ENCODE data around the gene HSD3B1. TPM values are rescaled to one million over a fixed set of nuclear protein-coding genes. Genes with fewer than 3 reads are reported as not detected.

HSD3B1 gene
- polyA plus RNA-seq, 3 donors, result not detected

GRCh38 chr1:119535381-119535780 lies 28.4 kb downstream of the HSD3B1 start:
- no peaks in the 10 kb centered on the region for H3K79me2 ChIP-seq (ENCODE audit: insufficient read depth, low read length)
- H3K36me3 ChIP-seq (replicated peaks in 1 of 2; ENCODE audit: control insufficient read depth in 1 of 2, insufficient read depth in 2 of 2, low read length in 2 of 2), result no peaks in the 10 kb centered on the region
- Mint-ChIP-seq H3K4me3 (no peak overlapping the region), H3K36me3 (no peaks in the 10 kb centered on the region), H3K27me3 (ENCODE audit: low read depth in 3 of 3) (peaks cover 3 to 8% (median 6%) of the 10 kb centered on the region in 3 donors), H3K9me3 (peaks cover 1 to 12% (median 9%) of the 10 kb centered on the region in 7 donors), H3K27ac (no peak overlapping the region), H3K4me1 (no peaks in the 10 kb centered on the region)
- intact Hi-C loops (cut with micrococcal nuclease), result no loop called here
- DNase-seq, result peak in 1 of 3 donors; percentile 3
- no peaks in the 10 kb centered on the region for H3K27me3 ChIP-seq (ENCODE audit: control insufficient read depth in 2 of 2, insufficient read depth in 2 of 2, low read length in 2 of 2)
- H3K4me3 ChIP-seq (replicated peaks in 1 of 3; ENCODE audit: low read depth in 2 of 3, low read length in 3 of 3), result no peak overlapping the region
- no peak for TF ChIP-seq CTCF (IDR thresholded peaks at IDR 0.05)
- no peaks in the 10 kb centered on the region for H3K4me1 ChIP-seq (ENCODE audit: control insufficient read depth in 1 of 2, insufficient read depth in 2 of 2, low read length in 2 of 2)
- no peak overlapping the region for H2AFZ ChIP-seq (ENCODE audit: insufficient read depth, low read depth, low read length, poor library complexity, severe bottlenecking)
- WGBS (ENCODE audit: insufficient coverage), result no CpG with 5 or more reads among the region's 1 CpG
- no peak overlapping the region for H3K9ac ChIP-seq (ENCODE audit: insufficient read depth, low read length, poor library complexity, severe bottlenecking)
- H3K9me3 ChIP-seq (replicated peaks in 1 of 2; ENCODE audit: control insufficient read depth in 1 of 2, insufficient read depth in 1 of 2, low read length in 2 of 2), result peaks cover 10 to 14% of the 10 kb centered on the region in 2 donors
- H3K27ac ChIP-seq (ENCODE audit: low read depth in 1 of 2, low read length in 2 of 2), result no peak overlapping the region
- H4K20me1 ChIP-seq (ENCODE audit: insufficient read depth, low read length), result no peaks in the 10 kb centered on the region
- H3K4me2 ChIP-seq (replicated peaks; ENCODE audit: extremely low read depth, low read length, poor library complexity, severe bottlenecking), result no peak overlapping the region

DNA sequence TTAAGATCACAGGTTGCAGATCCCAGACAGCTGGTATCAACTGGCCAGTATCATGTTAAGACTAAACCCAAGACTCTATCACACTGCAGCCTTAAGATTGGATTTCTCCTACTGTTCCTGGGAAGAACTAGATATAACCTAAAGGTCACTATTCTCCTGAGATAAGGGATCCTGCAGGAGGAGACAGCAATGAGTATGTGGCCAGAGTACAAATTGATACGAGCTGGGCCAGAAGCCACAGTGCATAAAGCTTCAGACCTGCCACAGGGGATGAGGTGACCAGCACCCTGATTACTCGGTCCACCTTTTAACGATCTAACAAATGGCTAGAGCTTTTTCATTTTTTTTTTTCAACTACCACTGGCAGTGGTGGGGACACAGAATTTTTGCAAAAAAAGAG lies 31.0 kb downstream of the HSD3B1 start:
- WGBS (ENCODE audit: insufficient coverage), result 100% methylated on average over 1 of the region's 3 CpGs
- Histone ChIP-seq H3K4me2 (replicated peaks; ENCODE audit: extremely low read depth, low read length, poor library complexity, severe bottlenecking) (no peak overlapping the region), H3K79me2 (ENCODE audit: insufficient read depth, low read length) (no peaks in the 10 kb centered on the region), H2AFZ (ENCODE audit: insufficient read depth, low read depth, low read length, poor library complexity, severe bottlenecking) (no peak overlapping the region), H3K36me3 (replicated peaks in 1 of 2; ENCODE audit: control insufficient read depth in 1 of 2, insufficient read depth in 2 of 2, low read length in 2 of 2) (no peaks in the 10 kb centered on the region), H3K27me3 (ENCODE audit: control insufficient read depth in 2 of 2, insufficient read depth in 2 of 2, low read length in 2 of 2) (peaks cover 3 to 4% of the 10 kb centered on the region in 2 donors), H3K4me3 (replicated peaks in 1 of 3; ENCODE audit: low read depth in 2 of 3, low read length in 3 of 3) (no peak overlapping the region), H3K9ac (ENCODE audit: insufficient read depth, low read length, poor library complexity, severe bottlenecking) (no peak overlapping the region), H4K20me1 (ENCODE audit: insufficient read depth, low read length) (no peaks in the 10 kb centered on the region), H3K4me1 (ENCODE audit: control insufficient read depth in 1 of 2, insufficient read depth in 2 of 2, low read length in 2 of 2) (no peaks in the 10 kb centered on the region), H3K9me3 (replicated peaks in 1 of 2; ENCODE audit: control insufficient read depth in 1 of 2, insufficient read depth in 1 of 2, low read length in 2 of 2) (peaks cover 5 to 14% of the 10 kb centered on the region in 2 donors), H3K27ac (ENCODE audit: low read depth in 1 of 2, low read length in 2 of 2) (no peak overlapping the region)
- H3K27me3 Mint-ChIP-seq (ENCODE audit: low read depth in 3 of 3), result peaks cover 5 to 19% (median 14%) of the 10 kb centered on the region in 3 donors
- no peak for TF ChIP-seq CTCF (IDR thresholded peaks at IDR 0.05)
- no peak for DNase-seq
- intact Hi-C loops (cut with micrococcal nuclease), result no loop called here
- H3K9me3 Mint-ChIP-seq, result peaks cover 0 to 4% (median 2%) of the 10 kb centered on the region in 7 donors
- no peak overlapping the region for H3K27ac Mint-ChIP-seq
- no peaks in the 10 kb centered on the region for H3K36me3 Mint-ChIP-seq
- H3K4me1 Mint-ChIP-seq, result peaks cover 5% of the 10 kb centered on the region
- no peak overlapping the region for H3K4me3 Mint-ChIP-seq
